ENCODE results near the gene CELSR1.

Gene CELSR1

DNA sequence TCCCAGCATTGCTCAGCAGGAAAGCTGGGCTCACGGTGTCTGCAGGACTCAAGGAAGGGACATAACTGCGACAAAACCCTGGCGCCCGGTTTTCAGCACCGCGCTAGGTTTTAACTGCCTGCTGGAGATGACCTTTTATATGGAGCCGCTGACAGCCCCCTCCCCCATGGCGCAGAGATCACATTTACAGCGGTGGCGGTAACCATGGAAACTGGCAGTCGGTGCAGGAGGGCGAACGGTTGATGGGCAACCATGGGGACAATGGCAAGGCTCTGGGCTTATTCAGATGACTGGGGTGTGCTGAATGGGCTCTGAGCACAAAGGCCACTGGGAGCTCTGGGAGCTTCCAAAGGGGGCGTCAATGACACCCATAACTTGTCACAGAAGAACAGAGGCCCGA, 37.2 kb downstream of the CELSR1 start:
- no peak for DNase-seq (ENCODE audit: low spot score)
- TF ChIP-seq, protein P1, sequence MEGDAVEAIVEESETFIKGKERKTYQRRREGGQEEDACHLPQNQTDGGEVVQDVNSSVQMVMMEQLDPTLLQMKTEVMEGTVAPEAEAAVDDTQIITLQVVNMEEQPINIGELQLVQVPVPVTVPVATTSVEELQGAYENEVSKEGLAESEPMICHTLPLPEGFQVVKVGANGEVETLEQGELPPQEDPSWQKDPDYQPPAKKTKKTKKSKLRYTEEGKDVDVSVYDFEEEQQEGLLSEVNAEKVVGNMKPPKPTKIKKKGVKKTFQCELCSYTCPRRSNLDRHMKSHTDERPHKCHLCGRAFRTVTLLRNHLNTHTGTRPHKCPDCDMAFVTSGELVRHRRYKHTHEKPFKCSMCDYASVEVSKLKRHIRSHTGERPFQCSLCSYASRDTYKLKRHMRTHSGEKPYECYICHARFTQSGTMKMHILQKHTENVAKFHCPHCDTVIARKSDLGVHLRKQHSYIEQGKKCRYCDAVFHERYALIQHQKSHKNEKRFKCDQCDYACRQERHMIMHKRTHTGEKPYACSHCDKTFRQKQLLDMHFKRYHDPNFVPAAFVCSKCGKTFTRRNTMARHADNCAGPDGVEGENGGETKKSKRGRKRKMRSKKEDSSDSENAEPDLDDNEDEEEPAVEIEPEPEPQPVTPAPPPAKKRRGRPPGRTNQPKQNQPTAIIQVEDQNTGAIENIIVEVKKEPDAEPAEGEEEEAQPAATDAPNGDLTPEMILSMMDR (IDR thresholded peaks at IDR 0.05): no peak

DNA sequence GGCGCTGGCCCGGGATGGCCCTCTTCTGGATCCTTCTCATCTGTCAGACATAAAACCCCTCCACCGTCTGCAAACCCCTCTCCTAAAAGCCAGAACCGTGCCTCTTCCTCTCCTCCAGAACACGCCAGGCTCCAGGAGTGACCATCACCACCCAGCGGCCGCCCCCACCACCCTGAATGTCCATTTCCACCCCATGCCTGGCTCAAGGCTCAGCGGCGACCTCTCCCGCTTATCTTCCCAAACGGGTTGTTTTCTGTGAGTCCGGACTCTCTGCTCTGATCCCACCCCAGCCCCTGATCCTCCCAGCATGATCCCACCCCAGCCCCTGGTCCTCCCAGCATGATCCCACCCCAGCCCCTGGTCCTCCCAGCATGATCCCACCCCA, 37.6 kb downstream of the CELSR1 start:
- no peak for DNase-seq (ENCODE audit: low spot score)
- no peak overlapping the region for H3K4me3 ChIP-seq
- TF ChIP-seq, protein P1 (IDR thresholded peaks at IDR 0.05): no peak
- no peak overlapping the region for H3K27ac ChIP-seq

More for the DNA sequence above, 37.2 kb downstream of the CELSR1 start:
- Histone ChIP-seq H3K4me3 (no peak overlapping the region), H3K27ac (no peak overlapping the region)

DNA sequence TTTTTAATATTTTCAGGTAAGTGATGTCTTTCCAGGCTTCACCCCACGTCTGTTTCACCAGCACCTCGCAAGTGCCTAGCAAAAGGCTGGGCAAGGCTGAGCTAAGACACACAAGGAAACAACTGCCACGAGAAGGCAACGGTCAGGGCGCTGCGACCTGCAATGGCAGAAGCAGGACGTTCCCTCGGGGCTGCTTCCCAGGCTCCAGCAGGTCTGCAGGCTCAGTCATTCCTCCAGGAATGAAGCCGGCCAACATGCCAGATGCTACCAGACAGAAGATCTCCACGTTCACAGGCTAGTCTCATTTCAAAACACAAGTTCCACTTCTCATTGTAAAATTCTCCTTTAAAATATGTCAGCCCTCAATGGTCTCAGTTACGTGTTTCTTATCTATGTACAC, 45.5 kb downstream of the CELSR1 start:
- TF ChIP-seq, protein P1 (IDR thresholded peaks at IDR 0.05): no peak
- H3K4me3 ChIP-seq: no peak overlapping the region
- DNase-seq (ENCODE audit: low spot score): no peak
- no peak overlapping the region for H3K27ac ChIP-seq

DNA sequence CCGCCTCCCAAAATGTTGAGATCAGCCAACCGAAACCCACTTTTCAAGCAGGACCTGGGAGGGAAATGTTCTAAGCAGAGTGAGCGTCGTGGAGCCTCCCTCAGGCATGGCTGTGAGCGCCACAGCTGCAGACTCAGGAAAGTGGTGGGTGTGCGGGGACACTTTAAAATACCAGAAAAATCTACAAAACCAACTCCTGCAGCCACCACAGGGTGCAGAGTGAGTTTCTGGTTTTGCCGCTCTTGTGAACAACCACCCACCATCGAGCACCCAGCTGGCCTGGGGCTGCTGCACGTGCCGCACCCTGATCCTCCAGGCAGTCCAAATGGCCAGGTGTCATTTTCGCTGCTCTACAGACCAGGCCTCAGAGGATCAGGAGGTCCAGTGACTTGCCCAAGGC, 46.9 kb downstream of the CELSR1 start:
- no peak overlapping the region for H3K4me3 ChIP-seq
- no peak for DNase-seq (ENCODE audit: low spot score)
- TF ChIP-seq, protein P1 (IDR thresholded peaks at IDR 0.05): no peak
- H3K27ac ChIP-seq: no peak overlapping the region

DNA sequence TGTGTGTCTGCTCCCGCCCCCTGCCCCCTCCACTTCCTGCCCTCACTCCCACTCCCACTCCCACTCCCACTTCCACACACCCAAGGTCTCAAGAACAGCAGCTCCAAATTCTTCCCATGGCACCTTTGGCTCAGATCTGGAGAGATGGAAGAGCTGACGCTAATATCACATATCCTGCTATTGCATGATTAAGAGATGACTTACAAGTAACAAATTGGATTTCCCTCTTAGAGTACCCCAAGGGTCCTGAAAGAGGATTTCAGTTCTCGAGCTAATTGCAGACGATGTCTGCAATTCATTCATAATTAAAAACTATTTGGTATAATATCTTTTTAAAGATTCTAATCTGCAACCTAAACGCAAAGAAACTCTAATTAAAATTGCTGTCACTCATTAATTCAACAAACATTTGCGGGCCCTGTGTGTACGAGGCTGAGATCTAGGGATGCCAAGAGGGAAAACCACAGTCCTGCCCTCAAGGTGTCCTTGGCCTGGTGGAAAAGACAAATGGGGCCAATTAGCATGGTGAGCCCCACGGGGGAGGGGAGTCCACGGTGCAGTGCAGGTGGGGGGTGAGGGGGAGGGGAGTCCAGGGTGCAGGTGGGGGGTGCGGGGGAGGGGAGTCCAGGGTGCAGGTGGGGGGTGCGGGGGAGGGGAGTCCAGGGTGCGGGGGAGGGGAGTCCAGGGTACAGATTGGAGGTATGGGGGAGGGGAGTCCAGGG, 50.3 kb downstream of the CELSR1 start:
- no peak for DNase-seq (ENCODE audit: low spot score)
- TF ChIP-seq, protein P1 (IDR thresholded peaks at IDR 0.05): no peak
- no peak overlapping the region for H3K27ac ChIP-seq
- H3K4me3 ChIP-seq: no peak overlapping the region

DNA sequence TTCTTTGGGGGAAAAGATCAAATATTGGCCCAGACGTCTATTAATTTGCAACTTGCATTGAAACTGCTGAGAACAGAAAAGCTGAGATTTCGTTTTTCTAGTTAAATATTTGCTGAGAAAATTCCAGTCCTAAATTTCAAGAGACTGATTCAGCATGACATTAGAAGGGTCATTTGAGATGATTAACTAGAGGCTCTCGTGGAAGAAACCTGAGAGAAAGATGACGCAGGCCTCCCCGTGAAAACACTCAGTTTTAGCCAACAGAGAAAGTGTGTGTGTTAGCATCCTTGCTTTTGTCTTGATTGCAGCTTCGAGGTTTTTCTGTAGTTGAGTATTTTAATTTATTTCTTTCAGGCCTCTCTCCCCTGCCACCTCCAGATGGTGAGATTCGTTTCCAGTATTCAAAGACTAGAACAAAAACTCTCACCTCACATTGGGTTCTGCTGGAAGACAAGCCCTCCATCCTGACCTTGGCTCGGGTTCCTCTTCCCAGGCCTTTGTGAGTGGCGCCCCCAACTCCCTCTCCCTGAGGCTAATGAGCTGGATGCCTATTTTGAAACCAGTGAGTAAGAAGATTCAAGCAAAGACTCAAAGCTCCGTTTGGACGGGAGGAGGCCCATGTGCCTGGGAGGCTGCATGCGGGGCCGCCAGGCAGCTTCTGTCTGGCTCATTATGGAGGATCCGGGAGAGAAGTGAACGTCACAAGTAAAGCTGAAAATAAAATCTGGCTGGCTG, 52.4 kb downstream of the CELSR1 start:
- DNase-seq (ENCODE audit: low spot score): no peak
- no peak overlapping the region for H3K4me3 ChIP-seq
- H3K27ac ChIP-seq: no peak overlapping the region
- TF ChIP-seq, protein P1 (IDR thresholded peaks at IDR 0.05): no peak

Data from coronary artery (tissue), 2 donors.